ENCODE results near the gene SLC22A17. TPM values are rescaled to one million over a fixed set of nuclear protein-coding genes. Genes with fewer than 3 reads are reported as not detected.

Gene SLC22A17
- total RNA-seq, 1 donor from 2014 or later = 26.2 TPM

DNA sequence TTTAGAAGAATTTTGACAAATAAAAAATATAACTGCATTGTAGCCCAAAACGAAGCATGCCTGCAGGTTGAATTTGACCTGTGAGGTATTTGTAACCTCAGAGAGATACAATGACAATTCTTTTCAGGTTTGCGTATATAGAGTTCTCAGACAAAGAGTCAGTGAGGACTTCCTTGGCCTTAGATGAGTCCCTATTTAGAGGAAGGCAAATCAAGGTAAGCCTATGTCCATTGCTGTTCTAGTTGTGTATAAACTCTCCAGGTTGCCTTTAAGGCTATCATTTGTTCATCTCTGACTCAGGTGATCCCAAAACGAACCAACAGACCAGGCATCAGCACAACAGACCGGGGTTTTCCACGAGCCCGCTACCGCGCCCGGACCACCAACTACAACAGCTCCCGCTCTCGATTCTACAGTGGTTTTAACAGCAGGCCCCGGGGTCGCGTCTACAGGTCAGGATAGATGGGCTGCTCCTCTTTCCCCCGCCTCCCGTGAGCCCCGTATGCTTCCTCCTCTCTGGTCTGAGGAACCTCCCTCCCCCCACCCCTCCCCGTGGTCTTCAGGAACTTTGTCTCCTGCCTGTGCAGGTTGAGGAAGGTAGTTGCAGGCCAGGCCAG is 28.7 kb downstream of the SLC22A17 start:
- no peak overlapping the region for H3K4me3 Mint-ChIP-seq (ENCODE audit: low read depth)
- H3K9me3 Mint-ChIP-seq (ENCODE audit: low read depth) = no peaks in the 10 kb centered on the region
- H3K27ac Mint-ChIP-seq = no peak overlapping the region
- H3K4me1 Mint-ChIP-seq (ENCODE audit: low read depth) = peaks cover 21% of the 10 kb centered on the region
- no peaks in the 10 kb centered on the region for H3K27me3 Mint-ChIP-seq
- TF ChIP-seq, protein P1, sequence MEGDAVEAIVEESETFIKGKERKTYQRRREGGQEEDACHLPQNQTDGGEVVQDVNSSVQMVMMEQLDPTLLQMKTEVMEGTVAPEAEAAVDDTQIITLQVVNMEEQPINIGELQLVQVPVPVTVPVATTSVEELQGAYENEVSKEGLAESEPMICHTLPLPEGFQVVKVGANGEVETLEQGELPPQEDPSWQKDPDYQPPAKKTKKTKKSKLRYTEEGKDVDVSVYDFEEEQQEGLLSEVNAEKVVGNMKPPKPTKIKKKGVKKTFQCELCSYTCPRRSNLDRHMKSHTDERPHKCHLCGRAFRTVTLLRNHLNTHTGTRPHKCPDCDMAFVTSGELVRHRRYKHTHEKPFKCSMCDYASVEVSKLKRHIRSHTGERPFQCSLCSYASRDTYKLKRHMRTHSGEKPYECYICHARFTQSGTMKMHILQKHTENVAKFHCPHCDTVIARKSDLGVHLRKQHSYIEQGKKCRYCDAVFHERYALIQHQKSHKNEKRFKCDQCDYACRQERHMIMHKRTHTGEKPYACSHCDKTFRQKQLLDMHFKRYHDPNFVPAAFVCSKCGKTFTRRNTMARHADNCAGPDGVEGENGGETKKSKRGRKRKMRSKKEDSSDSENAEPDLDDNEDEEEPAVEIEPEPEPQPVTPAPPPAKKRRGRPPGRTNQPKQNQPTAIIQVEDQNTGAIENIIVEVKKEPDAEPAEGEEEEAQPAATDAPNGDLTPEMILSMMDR (IDR thresholded peaks at IDR 0.05; ENCODE audit: unreplicated experiment) = no peak
- H3K36me3 Mint-ChIP-seq (ENCODE audit: insufficient read depth) = peaks cover 23% of the 10 kb centered on the region
- DNase-seq (ENCODE audit: low spot score, unreplicated experiment) = no peak

DNA sequence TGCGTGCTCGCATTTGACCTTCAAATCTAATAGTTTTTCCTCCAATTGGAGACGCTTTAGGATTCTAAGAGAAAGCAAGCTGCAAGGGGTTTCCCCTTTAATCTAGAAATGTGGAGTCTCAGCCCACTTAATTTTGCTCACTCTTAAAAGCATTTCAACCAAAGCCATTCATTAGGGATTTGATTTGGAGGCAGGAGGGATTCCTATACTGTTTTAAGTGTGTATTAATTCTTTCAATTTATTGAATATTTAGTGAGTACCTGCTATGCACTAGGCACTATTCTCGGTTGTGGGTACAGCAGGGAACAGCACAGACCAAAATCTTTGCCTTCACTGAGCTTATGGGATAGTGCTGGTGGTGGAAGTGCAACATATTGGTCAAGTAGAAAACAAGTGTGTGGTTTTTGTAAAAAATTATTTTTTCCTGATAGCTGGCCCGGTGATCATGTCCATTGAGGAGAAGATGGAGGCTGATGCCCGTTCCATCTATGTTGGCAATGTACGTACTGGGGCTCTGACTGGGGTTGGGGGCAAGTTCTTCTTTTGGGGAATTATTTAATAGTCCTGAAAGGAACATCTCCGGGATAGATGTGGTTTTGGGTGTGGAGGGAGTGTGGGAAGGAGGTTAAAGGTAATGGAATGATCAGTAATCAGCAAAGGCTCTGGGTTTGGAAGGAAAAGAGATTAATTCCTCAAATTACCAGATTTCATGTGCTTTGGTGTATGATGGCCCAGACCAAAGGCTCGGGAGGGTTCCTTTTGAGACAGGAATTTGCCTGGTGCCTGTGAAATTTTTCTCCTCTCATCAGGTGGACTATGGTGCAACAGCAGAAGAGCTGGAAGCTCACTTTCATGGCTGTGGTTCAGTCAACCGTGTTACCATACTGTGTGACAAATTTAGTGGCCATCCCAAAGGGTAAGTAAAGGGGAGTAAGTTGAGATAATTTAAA is 29.8 kb downstream of the SLC22A17 start:
- Mint-ChIP-seq H3K9me3 (ENCODE audit: low read depth) (no peaks in the 10 kb centered on the region), H3K4me3 (ENCODE audit: low read depth) (peak overlapping the region; percentile 98), H3K27me3 (no peaks in the 10 kb centered on the region), H3K36me3 (ENCODE audit: insufficient read depth) (peaks cover 23% of the 10 kb centered on the region), H3K27ac (peak overlapping the region; percentile 99), H3K4me1 (ENCODE audit: low read depth) (peaks cover 21% of the 10 kb centered on the region)
- TF ChIP-seq, protein P1 (IDR thresholded peaks at IDR 0.05; ENCODE audit: unreplicated experiment) = no peak
- no peak for DNase-seq (ENCODE audit: low spot score, unreplicated experiment)

DNA sequence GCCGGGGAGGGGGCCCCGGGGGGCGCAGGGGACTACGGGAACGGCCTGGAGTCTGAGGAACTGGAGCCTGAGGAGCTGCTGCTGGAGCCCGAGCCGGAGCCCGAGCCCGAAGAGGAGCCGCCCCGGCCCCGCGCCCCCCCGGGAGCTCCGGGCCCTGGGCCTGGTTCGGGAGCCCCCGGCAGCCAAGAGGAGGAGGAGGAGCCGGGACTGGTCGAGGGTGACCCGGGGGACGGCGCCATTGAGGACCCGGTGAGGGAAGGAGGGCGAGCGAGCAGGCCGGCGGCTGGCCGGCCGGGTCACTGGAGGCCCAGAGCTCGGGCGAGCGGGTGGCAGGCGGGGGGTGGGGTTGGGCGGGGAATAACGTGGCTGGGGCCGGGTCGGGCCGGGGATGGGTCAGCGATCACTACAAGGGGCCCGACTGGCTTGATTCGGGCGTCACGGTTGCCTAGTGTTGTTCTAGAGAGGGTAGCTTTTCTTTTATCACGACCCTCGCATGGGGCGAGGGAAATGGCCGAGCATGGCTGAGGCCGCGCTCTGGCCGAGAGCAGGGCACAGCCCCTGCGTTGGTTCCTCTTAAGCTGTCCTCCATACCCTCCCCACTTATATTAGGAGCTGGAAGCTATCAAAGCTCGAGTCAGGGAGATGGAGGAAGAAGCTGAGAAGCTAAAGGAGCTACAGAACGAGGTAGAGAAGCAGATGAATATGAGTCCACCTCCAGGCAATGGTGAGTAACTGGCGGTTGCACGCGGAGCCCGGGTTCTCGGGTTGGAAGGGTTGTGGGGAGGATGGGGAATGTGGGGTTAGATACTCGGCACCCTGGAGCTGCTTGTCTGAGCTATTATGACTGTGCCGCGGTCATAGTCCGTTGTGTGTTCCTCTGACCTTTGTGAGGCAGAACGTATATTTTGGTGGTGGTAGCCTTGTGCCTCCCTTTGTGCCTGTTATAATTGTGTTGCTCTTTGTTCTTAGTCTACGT is 30.8 kb downstream of the SLC22A17 start:
- peak overlapping the region; percentile 99 for H3K27ac Mint-ChIP-seq
- H3K4me1 Mint-ChIP-seq (ENCODE audit: low read depth) = peaks cover 21% of the 10 kb centered on the region
- peak; percentile 34 for DNase-seq (ENCODE audit: low spot score, unreplicated experiment)
- TF ChIP-seq, protein P1 (IDR thresholded peaks at IDR 0.05; ENCODE audit: unreplicated experiment) = no peak
- peak overlapping the region; percentile 98 for H3K4me3 Mint-ChIP-seq (ENCODE audit: low read depth)
- no peaks in the 10 kb centered on the region for H3K9me3 Mint-ChIP-seq (ENCODE audit: low read depth)
- peaks cover 23% of the 10 kb centered on the region for H3K36me3 Mint-ChIP-seq (ENCODE audit: insufficient read depth)
- H3K27me3 Mint-ChIP-seq = no peaks in the 10 kb centered on the region

DNA sequence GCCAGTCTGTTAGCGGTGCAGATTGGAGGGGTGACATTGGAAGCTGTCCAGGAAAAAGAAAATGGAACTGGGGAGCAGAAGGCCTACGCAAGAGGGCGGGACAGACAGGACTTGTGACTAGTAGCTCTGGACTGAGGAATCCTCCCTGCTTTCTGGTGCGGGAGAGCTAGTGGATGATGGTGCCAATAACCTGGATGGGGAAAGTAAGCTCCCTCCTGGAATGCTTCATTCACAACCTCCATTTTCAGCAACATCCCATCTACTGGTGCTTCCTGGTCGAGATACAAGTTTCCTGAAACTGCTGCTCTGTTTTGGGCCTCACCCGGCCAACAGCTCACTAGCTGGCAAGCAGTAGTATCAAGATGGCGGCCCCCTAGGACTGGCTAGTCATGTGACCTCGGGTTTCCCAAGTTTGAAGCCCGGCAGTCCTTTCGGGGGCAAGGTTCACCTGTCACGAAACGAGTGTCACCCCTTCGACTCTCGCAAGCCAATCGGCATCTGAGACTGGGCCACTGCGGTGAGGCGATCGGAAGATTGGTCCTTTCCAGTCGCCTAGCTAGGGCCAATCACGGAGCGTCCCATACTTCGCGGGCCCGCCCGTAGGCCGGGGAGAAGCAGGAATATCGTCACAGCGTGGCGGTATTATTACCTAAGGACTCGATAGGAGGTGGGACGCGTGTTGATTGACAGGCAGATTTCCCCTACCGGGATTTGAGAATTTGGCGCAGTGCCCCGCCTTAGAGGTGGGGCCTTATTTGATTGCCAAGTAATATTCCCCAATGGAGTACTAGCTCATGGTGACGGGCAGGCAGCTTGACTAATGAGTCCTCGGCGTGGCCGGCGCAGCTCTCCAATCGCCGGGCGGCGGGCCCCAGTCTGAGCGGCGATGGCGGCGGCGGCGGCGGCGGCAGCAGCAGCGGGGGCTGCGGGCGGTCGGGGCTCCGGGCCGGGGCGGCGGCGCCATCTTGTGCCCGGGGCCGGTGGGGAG is 31.8 kb downstream of the SLC22A17 start, which contains the start of gene PABPN1:
Gene PABPN1 (plus strand): TSS at position 874 of the 988 bp plus-strand sequence. CDS start 13 bp downstream, at position 887.
- peak; percentile 95 for DNase-seq (ENCODE audit: low spot score, unreplicated experiment)
- Mint-ChIP-seq H3K4me1 (ENCODE audit: low read depth) (peaks cover 21% of the 10 kb centered on the region), H3K4me3 (ENCODE audit: low read depth) (peak within 1 kb of the TSS; percentile 98), H3K27ac (peak within 1 kb of the TSS; percentile 99), H3K27me3 (no peaks in the 10 kb centered on the region), H3K9me3 (ENCODE audit: low read depth) (no peaks in the 10 kb centered on the region), H3K36me3 (ENCODE audit: insufficient read depth) (peaks cover 23% of the 10 kb centered on the region)
- TF ChIP-seq, protein P1 (IDR thresholded peaks at IDR 0.05; ENCODE audit: unreplicated experiment) = no peak
